PC-9 (cell line): ENCODE results near the gene USP12.

Experiments used
- CTCF ChIP-seq: fragments of 200-600 bp; sonication (generic); conservative IDR thresholded peaks from 2 replicates; pipeline ENCODE4 v1.6.1; 2017; ENCODE audit warnings: mixed run types, antibody characterized with exemption, mild to moderate bottlenecking, moderate library complexity
- EZH2 ChIP-seq: fragments of 200-600 bp; sonication (generic); IDR thresholded peaks from 2 replicates; pipeline ENCODE4 v1.8.0; 2017; ENCODE audit warnings: antibody characterized with exemption, low read depth

GRCh38 chr13:27124571-27124970 is 47.0 kb downstream of the USP12 start:
- TF ChIP-seq EZH2 (no peak), CTCF (no peak)
